Ishikawa (cell line): ENCODE data around the gene GAS7.

ENCODE experiments used
- CREB1 ChIP-seq: IDR thresholded peaks from 2 replicates; pipeline ENCODE4 v1.6.1; 2012; ENCODE audit warnings: low read depth
- EP300 ChIP-seq: IDR thresholded peaks from 2 replicates; pipeline ENCODE4 v1.6.1; 2012; ENCODE audit warnings: borderline replicate concordance
- NFIC ChIP-seq: IDR thresholded peaks from 2 replicates; pipeline ENCODE4 v1.6.1; 2012
- RAD21 ChIP-seq: IDR thresholded peaks from 2 replicates; pipeline ENCODE4 v1.6.1; 2012; ENCODE audit warnings: low read depth
- TAF1 ChIP-seq: IDR thresholded peaks from 2 replicates; pipeline ENCODE4 v1.6.1; 2012; ENCODE audit warnings: low read depth, mild to moderate bottlenecking
- TEAD4 ChIP-seq: IDR thresholded peaks from 2 replicates; pipeline ENCODE4 v1.6.1; 2012
- YY1 ChIP-seq: IDR thresholded peaks from 2 replicates; pipeline ENCODE4 v1.6.1; 2012; ENCODE audit warnings: low read depth
- ZBTB7A ChIP-seq: IDR thresholded peaks from 2 replicates; pipeline ENCODE4 v1.6.1; 2012; ENCODE audit warnings: low read depth
- TF ChIP-seq, protein P1 (sequence below): IDR thresholded peaks from 2 replicates; pipeline ENCODE4 v1.6.1; 2012
- TF ChIP-seq, protein P2 (sequence below): IDR thresholded peaks from 2 replicates; pipeline ENCODE4 v1.6.1; 2012

DNA sequence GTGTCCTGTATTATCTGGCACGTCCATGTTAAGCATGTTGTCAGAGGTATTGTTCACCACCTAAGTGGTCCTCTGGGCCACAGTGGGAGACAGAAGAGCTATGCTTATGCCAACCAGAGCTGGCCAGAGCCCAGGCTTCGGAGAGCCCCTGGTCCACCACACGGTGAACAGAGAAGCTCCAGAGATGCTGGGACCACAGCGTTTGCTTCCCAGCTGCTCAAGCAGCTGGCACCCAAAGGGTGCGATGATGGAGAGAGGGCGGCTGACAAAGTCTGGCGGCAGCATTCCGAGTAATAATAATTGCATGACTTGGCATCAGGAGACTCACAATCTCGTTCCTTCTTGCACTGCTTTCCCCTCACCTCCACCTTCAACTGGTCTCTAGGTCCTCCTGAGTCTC is 257.6 kb downstream of the GAS7 start:
- no peak for TF ChIP-seq TEAD4
- TF ChIP-seq RAD21 = no peak
- TF ChIP-seq, protein P1, sequence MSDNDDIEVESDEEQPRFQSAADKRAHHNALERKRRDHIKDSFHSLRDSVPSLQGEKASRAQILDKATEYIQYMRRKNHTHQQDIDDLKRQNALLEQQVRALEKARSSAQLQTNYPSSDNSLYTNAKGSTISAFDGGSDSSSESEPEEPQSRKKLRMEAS = no peak
- no peak for TF ChIP-seq TAF1
- no peak for TF ChIP-seq ZBTB7A
- TF ChIP-seq CREB1 = no peak
- no peak for TF ChIP-seq NFIC
- TF ChIP-seq, protein P2, sequence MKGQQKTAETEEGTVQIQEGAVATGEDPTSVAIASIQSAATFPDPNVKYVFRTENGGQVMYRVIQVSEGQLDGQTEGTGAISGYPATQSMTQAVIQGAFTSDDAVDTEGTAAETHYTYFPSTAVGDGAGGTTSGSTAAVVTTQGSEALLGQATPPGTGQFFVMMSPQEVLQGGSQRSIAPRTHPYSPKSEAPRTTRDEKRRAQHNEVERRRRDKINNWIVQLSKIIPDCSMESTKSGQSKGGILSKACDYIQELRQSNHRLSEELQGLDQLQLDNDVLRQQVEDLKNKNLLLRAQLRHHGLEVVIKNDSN = no peak
- TF ChIP-seq EP300 = no peak
- TF ChIP-seq YY1 = no peak
